ENCODE data around the gene PDE6B. TPM values are rescaled to one million over a fixed set of nuclear protein-coding genes. Genes with fewer than 3 reads are reported as not detected.

The PDE6B gene
- total and polyA plus RNA-seq, 2 of the 13 experiments (the other 11 are each of a cell fraction or from before 2014, with no cell fraction given) = 0.38 to 0.40 TPM

DNA sequence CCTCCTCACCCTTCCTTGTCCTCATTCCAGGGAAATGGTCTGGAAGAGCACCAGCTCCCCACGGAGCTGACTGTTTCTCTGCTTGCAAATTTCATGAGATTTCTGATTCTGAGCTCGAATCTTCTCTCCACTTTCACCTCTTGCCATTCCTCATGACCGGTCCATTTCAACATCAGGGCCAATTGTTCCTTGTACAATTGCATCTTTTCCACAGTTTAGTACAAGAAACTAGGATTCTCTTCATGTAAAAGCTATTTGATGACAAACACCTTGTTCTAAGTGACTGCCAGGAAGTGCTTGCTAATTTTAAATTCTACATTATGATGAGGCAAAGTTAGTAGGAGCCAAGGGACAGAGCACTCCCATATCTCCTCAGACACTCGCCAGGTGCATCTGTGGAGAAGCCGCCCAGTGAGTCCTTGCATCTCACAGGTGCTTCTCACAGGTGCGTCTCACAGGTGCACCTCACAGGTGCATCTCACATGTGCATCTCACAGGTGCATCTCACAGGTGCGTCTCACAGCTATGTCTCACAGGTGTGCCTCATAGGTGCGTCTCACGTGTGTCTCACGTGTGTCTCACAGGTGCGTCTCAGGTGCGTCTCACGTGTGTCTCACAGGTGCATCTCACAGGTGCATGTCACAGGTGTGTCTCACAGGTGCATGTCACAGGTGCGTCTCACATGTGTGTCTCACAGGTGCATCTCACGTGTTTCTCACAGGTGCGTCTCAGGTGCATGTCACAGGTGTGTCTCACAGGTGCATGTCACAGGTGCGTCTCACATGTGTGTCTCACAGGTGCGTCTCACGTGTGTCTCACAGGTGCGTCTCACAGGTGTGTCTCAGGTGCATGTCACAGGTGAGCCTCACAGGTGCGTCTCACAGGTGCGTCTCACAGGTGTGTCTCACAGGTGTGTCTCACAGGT lies 3.0 kb upstream of the PDE6B start:
- DNase-seq (ENCODE audit: low spot score) (no peak), FAIRE-seq (no peak), ATAC-seq (no peak)
- POLR2A ChIA-PET = no interaction called here
- BruUV-seq (replicated peaks) = no TSS peak
- no peak overlapping the region for H3K27ac ChIP-seq (ENCODE audit: extremely low read length, insufficient read depth, low read length)
- H3K4me3 ChIP-seq (replicated peaks in 1 of 3; ENCODE audit: insufficient read depth in 1 of 3, low read depth in 2 of 3, low read length in 3 of 3) = no peak overlapping the region
- 56% methylated on average over 16 of the region's 22 CpGs for WGBS (ENCODE audit: low lambda C conversion rate)
- H3K9me3 ChIP-seq (ENCODE audit: low read length) = no peaks in the 10 kb centered on the region
- H3K79me2 ChIP-seq (ENCODE audit: insufficient read depth, low read length) = no peaks in the 10 kb centered on the region
- H2AFZ ChIP-seq (ENCODE audit: low read length) = no peak overlapping the region
- CTCF ChIA-PET (ENCODE audit: low intra/inter-chr PET ratio, low total read pairs) = no interaction called here
- in situ Hi-C loops (cut with HindIII; ENCODE audit: extremely low pct_ligation_motif_present, low pct_unique_long_range_greater_than_20kb) = no loop called here
- H4K20me1 ChIP-seq (ENCODE audit: insufficient read depth, low read length) = no peaks in the 10 kb centered on the region
- H3K4me1 ChIP-seq (ENCODE audit: insufficient read depth, low read length) = no peaks in the 10 kb centered on the region
- no peak overlapping the region for H3K9ac ChIP-seq (ENCODE audit: insufficient read depth, low read depth, low read length)
- H3K36me3 ChIP-seq (replicated peaks in 1 of 2; ENCODE audit: control insufficient read depth in 1 of 2, insufficient read depth in 2 of 2, low read length in 2 of 2) = no peaks in the 10 kb centered on the region
- intact Hi-C loops (cut with micrococcal nuclease; ENCODE audit: unreplicated experiment) = no loop called here
- H3K4me2 ChIP-seq (ENCODE audit: low read depth, low read length) = no peak overlapping the region
- peaks cover 7 to 68% of the 10 kb centered on the region in 2 experiments; a peak in 4 of 5 replicates for H3K27me3 ChIP-seq (ENCODE audit: control insufficient read depth in 1 of 2, insufficient read depth in 2 of 2, low read length in 2 of 2)
- TF ChIP-seq, protein P1, sequence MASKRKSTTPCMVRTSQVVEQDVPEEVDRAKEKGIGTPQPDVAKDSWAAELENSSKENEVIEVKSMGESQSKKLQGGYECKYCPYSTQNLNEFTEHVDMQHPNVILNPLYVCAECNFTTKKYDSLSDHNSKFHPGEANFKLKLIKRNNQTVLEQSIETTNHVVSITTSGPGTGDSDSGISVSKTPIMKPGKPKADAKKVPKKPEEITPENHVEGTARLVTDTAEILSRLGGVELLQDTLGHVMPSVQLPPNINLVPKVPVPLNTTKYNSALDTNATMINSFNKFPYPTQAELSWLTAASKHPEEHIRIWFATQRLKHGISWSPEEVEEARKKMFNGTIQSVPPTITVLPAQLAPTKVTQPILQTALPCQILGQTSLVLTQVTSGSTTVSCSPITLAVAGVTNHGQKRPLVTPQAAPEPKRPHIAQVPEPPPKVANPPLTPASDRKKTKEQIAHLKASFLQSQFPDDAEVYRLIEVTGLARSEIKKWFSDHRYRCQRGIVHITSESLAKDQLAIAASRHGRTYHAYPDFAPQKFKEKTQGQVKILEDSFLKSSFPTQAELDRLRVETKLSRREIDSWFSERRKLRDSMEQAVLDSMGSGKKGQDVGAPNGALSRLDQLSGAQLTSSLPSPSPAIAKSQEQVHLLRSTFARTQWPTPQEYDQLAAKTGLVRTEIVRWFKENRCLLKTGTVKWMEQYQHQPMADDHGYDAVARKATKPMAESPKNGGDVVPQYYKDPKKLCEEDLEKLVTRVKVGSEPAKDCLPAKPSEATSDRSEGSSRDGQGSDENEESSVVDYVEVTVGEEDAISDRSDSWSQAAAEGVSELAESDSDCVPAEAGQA (IDR thresholded peaks at IDR 0.05; ENCODE audit: low read depth) = no peak
- TF ChIP-seq, protein P1 (CRISPR knock-in tag; IDR thresholded peaks at IDR 0.05; ENCODE audit: borderline replicate concordance) = no peak
- TF ChIP-seq KLF11 (CRISPR knock-in tag; IDR thresholded peaks at IDR 0.05) (no peak), ZFP41 (CRISPR knock-in tag; IDR thresholded peaks at IDR 0.05; ENCODE audit: borderline replicate concordance) (no peak), ZEB1 (IDR thresholded peaks at IDR 0.05; ENCODE audit: insufficient replicate concordance, low read depth) (peak; percentile 85), MNT (IDR thresholded peaks at IDR 0.05) (peak; percentile 54), SRSF9 (IDR thresholded peaks at IDR 0.05; ENCODE audit: borderline replicate concordance, insufficient read depth, low read depth, low read length, poor library complexity, severe bottlenecking) (no peak), BRD4 (CRISPR knock-in tag; IDR thresholded peaks at IDR 0.05) (no peak), KDM4B (CRISPR knock-in tag; IDR thresholded peaks at IDR 0.05) (no peak), ZNF253 (CRISPR knock-in tag; IDR thresholded peaks at IDR 0.05; ENCODE audit: borderline replicate concordance) (no peak)
- TF ChIP-seq, protein P2, sequence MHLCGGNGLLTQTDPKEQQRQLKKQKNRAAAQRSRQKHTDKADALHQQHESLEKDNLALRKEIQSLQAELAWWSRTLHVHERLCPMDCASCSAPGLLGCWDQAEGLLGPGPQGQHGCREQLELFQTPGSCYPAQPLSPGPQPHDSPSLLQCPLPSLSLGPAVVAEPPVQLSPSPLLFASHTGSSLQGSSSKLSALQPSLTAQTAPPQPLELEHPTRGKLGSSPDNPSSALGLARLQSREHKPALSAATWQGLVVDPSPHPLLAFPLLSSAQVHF (CRISPR knock-in tag; IDR thresholded peaks at IDR 0.05) = no peak
- TF ChIP-seq, protein P3, sequence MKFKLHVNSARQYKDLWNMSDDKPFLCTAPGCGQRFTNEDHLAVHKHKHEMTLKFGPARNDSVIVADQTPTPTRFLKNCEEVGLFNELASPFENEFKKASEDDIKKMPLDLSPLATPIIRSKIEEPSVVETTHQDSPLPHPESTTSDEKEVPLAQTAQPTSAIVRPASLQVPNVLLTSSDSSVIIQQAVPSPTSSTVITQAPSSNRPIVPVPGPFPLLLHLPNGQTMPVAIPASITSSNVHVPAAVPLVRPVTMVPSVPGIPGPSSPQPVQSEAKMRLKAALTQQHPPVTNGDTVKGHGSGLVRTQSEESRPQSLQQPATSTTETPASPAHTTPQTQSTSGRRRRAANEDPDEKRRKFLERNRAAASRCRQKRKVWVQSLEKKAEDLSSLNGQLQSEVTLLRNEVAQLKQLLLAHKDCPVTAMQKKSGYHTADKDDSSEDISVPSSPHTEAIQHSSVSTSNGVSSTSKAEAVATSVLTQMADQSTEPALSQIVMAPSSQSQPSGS (CRISPR knock-in tag; IDR thresholded peaks at IDR 0.05) = no peak
